ENCODE results near the gene WDR45B.

Gene WDR45B

DNA sequence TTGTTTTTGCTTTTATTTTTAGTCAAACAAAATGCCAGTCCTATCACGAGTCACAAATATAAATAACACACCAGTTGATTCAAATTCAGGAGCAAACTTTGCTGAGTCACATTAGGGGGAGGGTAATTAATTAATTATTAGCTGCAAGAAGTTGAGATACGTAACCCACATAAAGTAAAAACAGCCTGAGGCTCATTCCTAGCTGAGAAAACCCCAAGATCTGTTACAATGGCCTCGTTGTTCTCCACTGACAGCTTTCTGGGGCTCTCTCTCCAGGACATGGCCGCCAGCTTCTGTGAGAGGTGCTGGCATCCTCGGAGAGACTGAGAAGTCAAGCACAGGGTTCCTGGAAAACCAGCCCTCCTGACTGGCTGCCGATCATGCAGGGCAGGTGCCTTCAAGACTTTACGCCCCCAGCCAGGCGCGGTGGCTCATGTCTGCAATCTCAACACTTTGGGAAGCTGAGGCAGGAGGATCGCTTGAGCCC is 39.2 kb upstream of the WDR45B start:
- Histone ChIP-seq H3K36me3 (ENCODE audit: insufficient read depth, low read depth, low read length) (no peaks in the 10 kb centered on the region), H3K4me1 (ENCODE audit: insufficient read depth, low read length) (no peaks in the 10 kb centered on the region), H3K4me3 (ENCODE audit: low read length) (no peak overlapping the region), H3K27me3 (ENCODE audit: insufficient read depth, low read length) (no peaks in the 10 kb centered on the region), H3K27ac (ENCODE audit: low read length) (no peak overlapping the region), H3K9ac (ENCODE audit: low read depth, low read length) (no peak overlapping the region), H3K9me3 (ENCODE audit: insufficient read depth, low read depth, low read length) (no peaks in the 10 kb centered on the region)

DNA sequence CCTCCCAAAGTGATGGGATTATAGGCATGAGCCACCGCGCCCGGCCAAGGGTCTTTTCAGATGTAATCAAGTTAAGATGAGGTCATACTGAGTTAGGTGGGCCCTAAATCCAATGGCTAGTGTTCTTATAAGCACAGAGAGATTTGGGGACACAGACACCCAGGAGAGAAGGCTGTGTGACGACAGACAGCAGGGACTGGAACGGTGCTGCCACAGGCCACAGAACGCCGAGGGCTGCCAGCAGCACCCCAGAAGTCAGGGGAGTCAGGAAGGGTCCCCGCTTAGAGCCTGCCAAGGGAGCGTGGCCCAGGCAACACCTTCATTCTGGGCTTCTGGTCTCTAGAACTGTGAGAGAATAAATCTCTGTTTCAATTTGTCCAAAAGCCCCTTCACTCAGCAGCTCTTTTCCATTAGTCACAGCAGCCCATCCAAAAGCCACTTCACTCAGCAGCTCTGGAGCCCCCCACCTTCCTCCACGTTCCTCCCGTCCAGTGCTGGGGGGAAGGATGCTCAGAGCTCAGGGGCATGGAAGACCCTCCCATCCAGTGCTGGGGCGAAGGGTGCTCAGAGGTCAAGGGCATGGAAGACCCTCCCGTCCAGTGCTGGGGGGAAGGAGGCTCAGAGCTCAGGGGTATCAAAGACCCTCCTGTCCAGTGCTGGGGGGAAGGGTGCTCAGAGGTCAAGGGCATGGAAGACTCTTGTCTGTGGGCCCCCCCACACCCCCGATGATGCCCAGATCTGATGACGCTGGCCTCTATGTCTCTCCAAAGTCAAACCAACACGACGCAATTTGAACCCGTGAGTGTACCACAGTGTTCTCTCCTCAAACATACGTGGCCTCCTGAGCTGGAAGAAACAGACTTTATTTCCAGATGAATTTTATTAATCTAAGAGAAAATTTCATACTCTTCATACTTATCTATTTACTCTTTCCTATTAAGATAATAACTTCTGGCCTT is 38.4 kb upstream of the WDR45B start:
- no peak overlapping the region for H3K4me3 ChIP-seq (ENCODE audit: low read length)
- no peaks in the 10 kb centered on the region for H3K4me1 ChIP-seq (ENCODE audit: insufficient read depth, low read length)
- H3K27ac ChIP-seq (ENCODE audit: low read length): no peak overlapping the region
- peaks cover 6% of the 10 kb centered on the region; the same call in 1 of the 2 replicates for H3K9me3 ChIP-seq (ENCODE audit: insufficient read depth, low read depth, low read length)
- no peaks in the 10 kb centered on the region for H3K27me3 ChIP-seq (ENCODE audit: insufficient read depth, low read length)
- H3K9ac ChIP-seq (ENCODE audit: low read depth, low read length): no peak overlapping the region
- H3K36me3 ChIP-seq (ENCODE audit: insufficient read depth, low read depth, low read length): no peaks in the 10 kb centered on the region

DNA sequence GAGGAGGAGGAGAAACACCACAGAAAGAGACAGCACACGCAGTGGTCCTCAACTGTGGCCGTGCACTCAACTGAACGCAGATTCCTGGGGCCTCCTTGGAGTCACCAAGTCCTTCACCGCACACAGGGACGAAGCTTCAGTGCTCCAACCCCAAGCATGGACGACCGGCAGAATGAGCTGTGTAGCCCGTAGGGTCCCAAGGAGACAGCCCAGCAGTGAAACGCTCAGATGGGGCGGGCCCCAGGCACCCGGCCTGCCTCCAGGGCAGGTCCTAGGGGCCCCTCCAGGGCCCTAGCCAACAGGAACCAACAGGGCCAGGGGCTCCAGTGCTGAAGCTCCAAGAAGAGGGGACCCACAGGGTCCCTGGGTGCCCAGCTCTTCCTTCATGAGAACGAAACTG is 37.0 kb upstream of the WDR45B start:
- Histone ChIP-seq H3K36me3 (ENCODE audit: insufficient read depth, low read depth, low read length) (no peaks in the 10 kb centered on the region), H3K4me3 (ENCODE audit: low read length) (no peak overlapping the region), H3K9me3 (ENCODE audit: insufficient read depth, low read depth, low read length) (peaks cover 11% of the 10 kb centered on the region; the same call in 1 of the 2 replicates), H3K9ac (ENCODE audit: low read depth, low read length) (no peak overlapping the region), H3K27me3 (ENCODE audit: insufficient read depth, low read length) (no peaks in the 10 kb centered on the region), H3K27ac (ENCODE audit: low read length) (no peak overlapping the region), H3K4me1 (ENCODE audit: insufficient read depth, low read length) (no peaks in the 10 kb centered on the region)

DNA sequence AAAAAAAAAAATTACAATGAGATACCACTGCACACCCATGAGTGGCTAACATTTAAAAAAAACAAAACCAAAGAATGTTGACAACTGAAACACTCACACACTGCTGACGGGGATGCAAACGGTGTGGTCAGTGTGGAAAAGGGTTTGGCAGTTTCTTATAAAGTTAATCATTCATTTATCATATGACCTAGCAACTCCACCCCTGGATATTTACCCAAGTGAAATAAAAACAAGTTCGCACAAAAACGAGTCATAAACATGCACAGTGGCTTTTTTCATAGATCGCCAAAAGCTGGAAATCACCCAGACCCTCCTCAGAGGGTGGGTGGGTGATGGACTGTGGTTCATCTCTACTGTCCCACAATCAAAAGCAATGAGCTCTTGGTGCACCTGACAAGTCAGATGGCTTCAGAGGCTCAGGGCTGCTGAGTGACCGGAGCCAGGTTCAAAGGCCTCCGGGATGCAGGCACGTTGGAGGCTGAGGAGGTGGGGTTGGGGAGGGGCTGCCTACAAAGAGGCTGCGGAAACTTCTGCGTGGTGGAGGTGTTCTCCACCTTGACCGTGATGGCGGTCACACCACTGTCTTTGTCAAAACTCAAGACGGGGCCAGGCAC is 36.1 kb upstream of the WDR45B start:
- H3K27ac ChIP-seq (ENCODE audit: low read length): no peak overlapping the region
- no peaks in the 10 kb centered on the region for H3K27me3 ChIP-seq (ENCODE audit: insufficient read depth, low read length)
- peaks cover 11% of the 10 kb centered on the region; the same call in 1 of the 2 replicates for H3K9me3 ChIP-seq (ENCODE audit: insufficient read depth, low read depth, low read length)
- H3K4me1 ChIP-seq (ENCODE audit: insufficient read depth, low read length): no peaks in the 10 kb centered on the region
- no peak overlapping the region for H3K4me3 ChIP-seq (ENCODE audit: low read length)
- no peak overlapping the region for H3K9ac ChIP-seq (ENCODE audit: low read depth, low read length)
- no peaks in the 10 kb centered on the region for H3K36me3 ChIP-seq (ENCODE audit: insufficient read depth, low read depth, low read length)

DNA sequence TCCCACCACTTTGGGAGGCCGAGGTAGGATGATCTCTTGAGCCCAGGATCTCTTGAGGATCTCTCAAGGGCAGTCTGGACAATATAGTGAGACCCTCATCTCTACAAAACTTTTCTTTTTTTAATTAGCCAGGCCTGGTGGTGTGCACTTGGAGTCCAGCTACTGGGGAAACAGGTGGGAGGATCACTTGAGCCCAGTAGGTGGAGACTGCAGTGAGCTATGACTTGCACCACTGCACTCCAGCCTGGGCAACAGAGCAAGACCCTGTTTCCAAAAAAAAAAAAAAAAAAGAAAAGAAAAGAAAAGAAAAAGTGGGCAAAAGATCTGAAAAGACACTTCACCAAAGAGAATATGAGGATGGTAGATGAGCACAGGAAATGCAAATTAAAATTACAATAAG is 35.3 kb upstream of the WDR45B start:
- H3K9ac ChIP-seq (ENCODE audit: low read depth, low read length): no peak overlapping the region
- H3K27ac ChIP-seq (ENCODE audit: low read length): no peak overlapping the region
- peaks cover 11% of the 10 kb centered on the region; the same call in 1 of the 2 replicates for H3K9me3 ChIP-seq (ENCODE audit: insufficient read depth, low read depth, low read length)
- no peaks in the 10 kb centered on the region for H3K4me1 ChIP-seq (ENCODE audit: insufficient read depth, low read length)
- no peaks in the 10 kb centered on the region for H3K36me3 ChIP-seq (ENCODE audit: insufficient read depth, low read depth, low read length)
- no peak overlapping the region for H3K4me3 ChIP-seq (ENCODE audit: low read length)
- H3K27me3 ChIP-seq (ENCODE audit: insufficient read depth, low read length): no peaks in the 10 kb centered on the region

DNA sequence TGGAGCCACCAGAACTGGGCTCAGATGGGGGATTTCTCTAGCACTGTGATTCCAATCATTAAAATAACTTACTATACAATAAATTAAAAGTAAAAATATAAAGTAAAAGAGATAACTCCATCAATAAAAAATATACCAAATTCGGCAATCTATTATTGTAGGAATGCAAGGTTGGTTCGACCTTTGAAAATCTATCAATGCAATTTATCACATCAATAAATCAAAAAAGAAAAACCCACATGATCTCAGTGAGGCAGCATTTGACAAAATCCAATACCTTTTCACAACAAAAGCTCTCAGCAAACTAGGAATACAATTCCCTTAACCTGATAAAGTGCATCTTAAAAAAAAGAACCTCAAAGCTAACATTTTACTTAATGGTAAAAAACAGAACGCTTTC is 33.3 kb upstream of the WDR45B start:
- Histone ChIP-seq H3K9me3 (ENCODE audit: insufficient read depth, low read depth, low read length) (peaks cover 11% of the 10 kb centered on the region; the same call in 1 of the 2 replicates), H3K9ac (ENCODE audit: low read depth, low read length) (no peak overlapping the region), H3K27me3 (ENCODE audit: insufficient read depth, low read length) (no peaks in the 10 kb centered on the region), H3K4me1 (ENCODE audit: insufficient read depth, low read length) (no peaks in the 10 kb centered on the region), H3K27ac (ENCODE audit: low read length) (no peak overlapping the region), H3K4me3 (ENCODE audit: low read length) (no peak overlapping the region), H3K36me3 (ENCODE audit: insufficient read depth, low read depth, low read length) (no peaks in the 10 kb centered on the region)

DNA sequence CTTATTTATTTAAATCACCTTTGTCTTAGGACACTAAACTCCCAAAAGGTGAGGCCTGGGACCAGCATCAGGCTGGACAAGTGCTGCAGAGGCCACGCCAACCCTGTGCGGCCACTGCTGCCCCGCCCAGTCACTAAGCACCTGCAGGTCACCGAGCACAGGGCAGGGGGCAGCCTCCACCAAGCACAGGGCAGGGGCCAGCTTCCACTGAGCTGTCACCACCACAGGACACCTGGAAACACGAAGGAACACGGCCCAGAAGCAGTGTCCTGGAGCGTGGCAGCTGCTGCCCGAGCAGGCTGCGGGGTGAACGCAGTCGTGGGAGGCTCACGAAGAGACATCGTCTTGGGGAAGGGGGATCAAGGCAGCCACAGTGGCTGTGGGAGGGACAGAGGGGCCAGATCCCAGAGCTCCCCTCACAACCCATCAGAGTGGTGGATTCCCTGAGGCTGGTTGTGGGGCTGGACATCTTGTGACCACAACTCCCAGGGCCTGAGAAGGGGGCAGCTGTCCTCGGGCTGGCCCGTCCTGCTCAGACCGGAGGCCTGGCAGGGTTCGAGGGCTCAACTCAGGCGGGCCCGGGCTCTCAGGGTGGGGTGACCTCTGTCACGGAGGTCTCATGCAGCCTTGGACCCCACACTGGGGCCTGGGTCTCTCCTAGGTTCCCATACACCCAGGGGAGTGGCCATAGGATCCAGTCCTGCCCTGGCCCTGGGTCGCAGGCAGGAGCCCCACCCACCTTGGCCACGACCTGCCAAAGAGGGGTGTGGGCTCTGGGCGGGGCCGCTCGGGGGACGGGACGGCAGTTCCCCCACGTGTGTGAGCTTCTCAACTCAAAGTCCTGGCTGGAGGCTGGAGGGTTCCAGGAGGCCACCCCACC is 31.6 kb upstream of the WDR45B start:
- Histone ChIP-seq H3K27ac (ENCODE audit: low read length) (no peak overlapping the region), H3K36me3 (ENCODE audit: insufficient read depth, low read depth, low read length) (no peaks in the 10 kb centered on the region)

DNA sequence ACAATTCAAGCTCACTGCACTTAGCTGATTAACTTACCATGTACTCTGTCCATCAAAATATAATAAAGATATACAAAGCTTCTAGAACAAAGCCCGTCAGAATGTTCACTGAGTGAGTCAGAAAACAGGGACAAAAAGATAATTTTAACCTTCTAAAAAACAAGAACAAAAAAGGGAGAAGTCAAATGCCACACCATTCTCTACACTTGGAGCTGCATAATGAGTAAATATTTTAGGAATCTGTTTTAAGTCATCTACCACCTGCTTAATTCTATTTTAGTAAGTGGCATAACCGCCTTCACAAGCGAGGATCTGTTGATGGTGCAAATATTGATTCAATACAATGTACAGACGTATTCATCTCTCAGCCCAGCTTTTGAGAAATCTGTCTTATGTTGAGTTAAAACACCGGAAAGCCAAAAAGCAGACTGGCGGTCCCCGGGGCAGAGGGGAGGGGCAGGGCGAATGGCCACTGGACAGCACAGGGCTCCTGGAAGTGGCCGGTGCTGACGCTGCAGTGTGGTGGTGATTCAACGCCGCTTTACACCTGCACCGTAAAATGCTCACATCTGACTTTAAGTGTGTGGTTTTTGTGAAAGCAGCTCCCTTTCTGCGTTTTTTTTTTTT is 30.1 kb upstream of the WDR45B start:
- Histone ChIP-seq H3K9ac (ENCODE audit: low read depth, low read length) (no peak overlapping the region), H3K27ac (ENCODE audit: low read length) (no peak overlapping the region), H3K27me3 (ENCODE audit: insufficient read depth, low read length) (no peaks in the 10 kb centered on the region), H3K4me1 (ENCODE audit: insufficient read depth, low read length) (no peaks in the 10 kb centered on the region), H3K9me3 (ENCODE audit: insufficient read depth, low read depth, low read length) (peaks cover 11% of the 10 kb centered on the region; the same call in 1 of the 2 replicates), H3K36me3 (ENCODE audit: insufficient read depth, low read depth, low read length) (no peaks in the 10 kb centered on the region), H3K4me3 (ENCODE audit: low read length) (no peak overlapping the region)

More for the DNA sequence above, 31.6 kb upstream of the WDR45B start:
- Histone ChIP-seq H3K9me3 (ENCODE audit: insufficient read depth, low read depth, low read length) (peaks cover 11% of the 10 kb centered on the region; the same call in 1 of the 2 replicates), H3K4me3 (ENCODE audit: low read length) (no peak overlapping the region), H3K9ac (ENCODE audit: low read depth, low read length) (no peak overlapping the region), H3K27me3 (ENCODE audit: insufficient read depth, low read length) (no peaks in the 10 kb centered on the region), H3K4me1 (ENCODE audit: insufficient read depth, low read length) (no peaks in the 10 kb centered on the region)

DNA sequence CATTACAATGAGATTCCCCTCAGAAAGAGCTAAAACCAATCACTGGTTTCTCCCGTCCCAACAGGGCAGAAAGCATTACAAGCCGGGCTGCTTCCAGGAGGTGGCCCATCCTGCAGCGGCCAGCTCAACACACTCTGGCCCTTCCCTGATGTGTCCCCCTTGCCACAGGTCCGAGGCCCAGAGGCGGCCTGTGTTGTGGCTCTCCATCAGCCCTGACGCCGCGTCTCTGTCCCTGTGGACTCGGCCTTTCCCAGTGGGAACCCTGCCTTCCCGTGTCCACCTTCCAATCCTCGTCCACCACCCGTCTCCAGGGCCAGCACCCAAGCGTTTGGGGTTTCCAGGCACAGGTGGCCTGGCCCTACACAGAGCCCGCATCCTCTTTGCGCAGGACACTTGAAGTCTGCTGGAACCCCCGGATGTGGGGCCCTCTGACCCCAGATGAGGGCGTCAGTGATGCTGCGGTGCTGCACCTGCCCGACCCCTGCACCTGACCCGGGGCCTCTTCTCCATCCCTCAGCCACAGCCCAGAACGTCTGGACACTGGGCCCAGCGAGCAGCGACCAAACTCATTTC is 29.2 kb upstream of the WDR45B start:
- H3K9ac ChIP-seq (ENCODE audit: low read depth, low read length): no peak overlapping the region
- H3K4me3 ChIP-seq (ENCODE audit: low read length): no peak overlapping the region
- H3K36me3 ChIP-seq (ENCODE audit: insufficient read depth, low read depth, low read length): no peaks in the 10 kb centered on the region
- H3K27me3 ChIP-seq (ENCODE audit: insufficient read depth, low read length): no peaks in the 10 kb centered on the region
- H3K9me3 ChIP-seq (ENCODE audit: insufficient read depth, low read depth, low read length): peaks cover 11% of the 10 kb centered on the region; the same call in 1 of the 2 replicates
- H3K4me1 ChIP-seq (ENCODE audit: insufficient read depth, low read length): no peaks in the 10 kb centered on the region
- H3K27ac ChIP-seq (ENCODE audit: low read length): no peak overlapping the region

DNA sequence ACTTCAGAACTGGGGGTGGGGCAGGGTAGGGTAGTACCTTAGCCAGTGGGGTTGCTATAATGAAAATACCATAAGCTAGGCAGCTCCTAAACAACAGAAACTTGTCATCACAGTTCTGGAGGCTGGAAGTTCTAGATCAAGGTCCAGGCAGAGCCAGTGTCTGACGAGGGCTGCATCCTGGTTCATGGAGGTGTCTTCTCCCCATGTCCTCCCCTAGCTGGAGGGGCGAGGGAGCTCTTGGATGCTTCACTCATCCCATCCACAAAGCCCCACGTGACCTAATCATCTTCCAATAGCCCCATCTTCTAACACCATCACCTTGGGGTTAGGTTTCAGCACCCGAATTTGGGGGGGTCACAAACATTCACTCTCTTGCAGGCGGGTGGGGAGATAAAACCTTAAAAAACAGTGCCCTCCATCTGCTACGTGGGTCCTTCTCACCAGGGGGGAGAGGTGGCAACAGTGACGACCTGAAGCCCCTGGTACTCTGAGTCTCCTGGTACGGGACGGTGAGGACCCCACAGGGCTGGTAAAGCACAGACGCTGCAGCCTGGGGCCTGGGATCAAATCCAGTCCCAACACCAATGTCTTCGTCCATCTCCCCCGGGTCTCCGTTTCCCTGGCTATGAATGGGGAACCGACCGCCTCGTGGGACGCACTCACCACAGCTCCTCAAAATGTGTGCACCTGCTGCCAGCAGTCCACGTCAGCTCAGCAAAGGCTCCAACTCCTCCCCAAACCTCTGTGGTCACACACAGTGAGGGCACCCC is 27.4 kb upstream of the WDR45B start:
- no peaks in the 10 kb centered on the region; the same call in 1 of the 2 replicates for H3K9me3 ChIP-seq (ENCODE audit: insufficient read depth, low read depth, low read length)
- no peak overlapping the region for H3K9ac ChIP-seq (ENCODE audit: low read depth, low read length)
- H3K36me3 ChIP-seq (ENCODE audit: insufficient read depth, low read depth, low read length): no peaks in the 10 kb centered on the region
- no peak overlapping the region for H3K27ac ChIP-seq (ENCODE audit: low read length)
- no peak overlapping the region for H3K4me3 ChIP-seq (ENCODE audit: low read length)
- H3K4me1 ChIP-seq (ENCODE audit: insufficient read depth, low read length): no peaks in the 10 kb centered on the region
- H3K27me3 ChIP-seq (ENCODE audit: insufficient read depth, low read length): no peaks in the 10 kb centered on the region
